ENCODE results near the gene AGFG1.
A peak's percentile ranks its signal among the peaks of the same experiment; 100 is the strongest.

Gene AGFG1

GRCh38 chr2:227471924-227472264, at the start of gene AGFG1:
Gene AGFG1 (plus strand): TSS chr2:227472156. CDS start chr2:227472422, 266 bp downstream.
- DNase-seq (ENCODE audit: low spot score), result peak; percentile 76

- DNase-seq (ENCODE audit: low spot score), result no peak
Observed at GRCh38 chr2:227423656-227424499, 48.1 kb upstream of the AGFG1 start.

GRCh38 chr2:227428731-227429285, 43.1 kb upstream of the AGFG1 start:
- DNase-seq (ENCODE audit: low spot score), result no peak

- DNase-seq (ENCODE audit: low spot score), result no peak
Observed at GRCh38 chr2:227430639-227431038, 41.3 kb upstream of the AGFG1 start.

- DNase-seq (ENCODE audit: low spot score), result no peak
Observed at GRCh38 chr2:227433171-227433570, 38.8 kb upstream of the AGFG1 start.

- DNase-seq (ENCODE audit: low spot score), result no peak
Observed at GRCh38 chr2:227436436-227437174, 35.4 kb upstream of the AGFG1 start.

- DNase-seq (ENCODE audit: low spot score), result no peak
Observed at GRCh38 chr2:227439214-227439613, 32.7 kb upstream of the AGFG1 start.

GRCh38 chr2:227442639-227443038, 29.3 kb upstream of the AGFG1 start:
- no peak for DNase-seq (ENCODE audit: low spot score)

- no peak for DNase-seq (ENCODE audit: low spot score)
Observed at GRCh38 chr2:227443889-227444568, 27.9 kb upstream of the AGFG1 start.

- no peak for DNase-seq (ENCODE audit: low spot score)
Observed at GRCh38 chr2:227447606-227448005, 24.4 kb upstream of the AGFG1 start.

GRCh38 chr2:227450311-227450841, 21.6 kb upstream of the AGFG1 start:
- no peak for DNase-seq (ENCODE audit: low spot score)

- no peak for DNase-seq (ENCODE audit: low spot score)
Observed at GRCh38 chr2:227450926-227451654, 20.9 kb upstream of the AGFG1 start.

- DNase-seq (ENCODE audit: low spot score), result no peak
Observed at GRCh38 chr2:227451655-227451992, 20.3 kb upstream of the AGFG1 start.

- DNase-seq (ENCODE audit: low spot score), result no peak
Observed at GRCh38 chr2:227453810-227454209, 18.1 kb upstream of the AGFG1 start.

GRCh38 chr2:227454323-227454860, 17.6 kb upstream of the AGFG1 start:
- DNase-seq (ENCODE audit: low spot score), result no peak

- DNase-seq (ENCODE audit: low spot score), result no peak
Observed at GRCh38 chr2:227455200-227455599, 16.8 kb upstream of the AGFG1 start.

- no peak for DNase-seq (ENCODE audit: low spot score)
Observed at GRCh38 chr2:227456102-227456501, 15.9 kb upstream of the AGFG1 start.

- DNase-seq (ENCODE audit: low spot score), result no peak
Observed at GRCh38 chr2:227456772-227457171, 15.2 kb upstream of the AGFG1 start.

- peak; percentile 70 for DNase-seq (ENCODE audit: low spot score)
Observed at GRCh38 chr2:227460070-227460485, 11.9 kb upstream of the AGFG1 start.

GRCh38 chr2:227460833-227461232, 11.1 kb upstream of the AGFG1 start:
- DNase-seq (ENCODE audit: low spot score), result no peak

- no peak for DNase-seq (ENCODE audit: low spot score)
Observed at GRCh38 chr2:227461811-227462461, 10.0 kb upstream of the AGFG1 start.
